Measurements from ENCODE around the gene HMGCS2.

HMGCS2 gene

GRCh38 chr1:119773711-119774241 lies 5.1 kb upstream of the HMGCS2 start:
- H3K4me3 ChIP-seq (replicated peaks; ENCODE audit: low read depth, low read length), result no peak overlapping the region
- TF ChIP-seq CTCF (IDR thresholded peaks at IDR 0.05; ENCODE audit: low read length, missing control alignments), result no peak
- no peak for DNase-seq (ENCODE audit: low read depth)

- TF ChIP-seq CTCF (IDR thresholded peaks at IDR 0.05; ENCODE audit: low read length, missing control alignments), result no peak
- no peak for DNase-seq (ENCODE audit: low read depth)
- H3K4me3 ChIP-seq (replicated peaks; ENCODE audit: low read depth, low read length), result no peak overlapping the region
These were observed 3.6 kb upstream of the HMGCS2 start for GRCh38 chr1:119772298-119772697.

- no peak for DNase-seq (ENCODE audit: low read depth)
- H3K4me3 ChIP-seq (replicated peaks; ENCODE audit: low read depth, low read length), result no peak overlapping the region
- TF ChIP-seq CTCF (IDR thresholded peaks at IDR 0.05; ENCODE audit: low read length, missing control alignments), result no peak
These were observed 3.1 kb upstream of the HMGCS2 start for GRCh38 chr1:119771770-119772169.

- DNase-seq (ENCODE audit: low read depth), result no peak
- H3K4me3 ChIP-seq (replicated peaks; ENCODE audit: low read depth, low read length), result no peak overlapping the region
- TF ChIP-seq CTCF (IDR thresholded peaks at IDR 0.05; ENCODE audit: low read length, missing control alignments), result no peak
These were observed 2.3 kb upstream of the HMGCS2 start for GRCh38 chr1:119771016-119771415.

- no peak overlapping the region for H3K4me3 ChIP-seq (replicated peaks; ENCODE audit: low read depth, low read length)
- no peak for TF ChIP-seq CTCF (IDR thresholded peaks at IDR 0.05; ENCODE audit: low read length, missing control alignments)
- DNase-seq (ENCODE audit: low read depth), result no peak
These were observed 1.2 kb downstream of the HMGCS2 start for GRCh38 chr1:119767486-119767885.

GRCh38 chr1:119766374-119766794 lies 2.3 kb downstream of the HMGCS2 start:
- no peak overlapping the region for H3K4me3 ChIP-seq (replicated peaks; ENCODE audit: low read depth, low read length)
- DNase-seq (ENCODE audit: low read depth), result no peak
- no peak for TF ChIP-seq CTCF (IDR thresholded peaks at IDR 0.05; ENCODE audit: low read length, missing control alignments)

GRCh38 chr1:119764220-119764619 lies 4.5 kb downstream of the HMGCS2 start:
- H3K4me3 ChIP-seq (replicated peaks; ENCODE audit: low read depth, low read length), result no peak overlapping the region
- no peak for TF ChIP-seq CTCF (IDR thresholded peaks at IDR 0.05; ENCODE audit: low read length, missing control alignments)
- no peak for DNase-seq (ENCODE audit: low read depth)
